ENCODE results near the gene HOOK1.
"Not testable (repeated sequence)": the region's sequence is repeated elsewhere in the genome, so short reads cannot be mapped to it uniquely, and the experiment has no call there.

HOOK1 gene

GRCh38 chr1:59901770-59902388 is 87.1 kb downstream of the HOOK1 start:
- TF ChIP-seq POLR2AphosphoS5 (IDR thresholded peaks at IDR 0.05; ENCODE audit: low read depth, low read length) = no peak
- no peak for TF ChIP-seq TAF1 (IDR thresholded peaks at IDR 0.05; ENCODE audit: borderline replicate concordance, low read depth, low read length)
- no peak for TF ChIP-seq POLR2A (IDR thresholded peaks at IDR 0.05; ENCODE audit: low read depth, low read length)
- DNase-seq (ENCODE audit: insufficient read length) (no peak), FAIRE-seq (no peak)

GRCh38 chr1:59903141-59903754 is 88.5 kb downstream of the HOOK1 start:
- TF ChIP-seq TAF1 (IDR thresholded peaks at IDR 0.05; ENCODE audit: borderline replicate concordance, low read depth, low read length) (no peak), POLR2AphosphoS5 (IDR thresholded peaks at IDR 0.05; ENCODE audit: low read depth, low read length) (no peak), POLR2A (IDR thresholded peaks at IDR 0.05; ENCODE audit: low read depth, low read length) (no peak)
- DNase-seq (ENCODE audit: insufficient read length) = peak; percentile 7
- FAIRE-seq = no peak

DNA sequence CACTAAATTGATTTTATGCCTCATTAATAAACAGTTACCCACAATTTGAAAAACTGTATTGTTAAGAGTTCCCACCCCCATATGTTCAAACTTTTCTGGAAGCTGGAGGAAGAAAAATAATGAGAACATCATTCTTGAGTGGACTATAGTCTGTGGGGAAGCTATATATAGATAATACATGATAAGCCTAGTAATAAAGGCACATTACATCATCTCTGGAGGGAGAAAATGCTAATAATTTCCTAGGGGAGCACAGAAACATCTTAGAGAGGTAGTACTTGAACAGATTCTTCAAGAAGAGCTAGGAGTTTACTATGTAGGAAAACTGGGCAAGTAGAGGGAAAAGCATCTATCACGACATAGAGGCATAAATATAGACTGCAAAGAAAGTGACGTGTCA is 92.2 kb downstream of the HOOK1 start:
- DNase-seq (ENCODE audit: insufficient read length) (no peak), FAIRE-seq (no peak)
- no peak for TF ChIP-seq POLR2A (IDR thresholded peaks at IDR 0.05; ENCODE audit: low read depth, low read length)
- no peak for TF ChIP-seq TAF1 (IDR thresholded peaks at IDR 0.05; ENCODE audit: borderline replicate concordance, low read depth, low read length)

DNA sequence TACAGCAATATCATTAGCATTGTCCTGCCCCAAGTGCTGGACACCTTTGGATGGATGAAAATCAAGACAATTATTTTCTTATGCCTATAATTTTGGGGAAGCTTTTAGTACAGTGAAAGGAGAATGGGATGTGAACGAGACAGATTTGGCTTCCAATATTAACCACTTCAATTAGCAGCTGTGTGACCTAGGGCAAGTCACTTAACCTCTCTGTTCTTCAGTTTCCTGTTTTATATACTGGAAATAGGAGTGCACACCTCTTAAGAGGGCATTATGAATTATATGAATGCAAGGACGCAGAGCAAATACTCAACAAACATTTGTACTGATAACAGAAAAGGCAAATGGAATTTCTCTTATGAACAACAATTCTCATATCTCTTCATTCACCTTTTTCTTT is 93.3 kb downstream of the HOOK1 start:
- DNase-seq (ENCODE audit: insufficient read length) (no peak), FAIRE-seq (no peak)
- TF ChIP-seq TAF1 (IDR thresholded peaks at IDR 0.05; ENCODE audit: borderline replicate concordance, low read depth, low read length) = no peak
- TF ChIP-seq POLR2A (IDR thresholded peaks at IDR 0.05; ENCODE audit: low read depth, low read length) = no peak
- no peak for TF ChIP-seq POLR2AphosphoS5 (IDR thresholded peaks at IDR 0.05; ENCODE audit: low read depth, low read length)

DNA sequence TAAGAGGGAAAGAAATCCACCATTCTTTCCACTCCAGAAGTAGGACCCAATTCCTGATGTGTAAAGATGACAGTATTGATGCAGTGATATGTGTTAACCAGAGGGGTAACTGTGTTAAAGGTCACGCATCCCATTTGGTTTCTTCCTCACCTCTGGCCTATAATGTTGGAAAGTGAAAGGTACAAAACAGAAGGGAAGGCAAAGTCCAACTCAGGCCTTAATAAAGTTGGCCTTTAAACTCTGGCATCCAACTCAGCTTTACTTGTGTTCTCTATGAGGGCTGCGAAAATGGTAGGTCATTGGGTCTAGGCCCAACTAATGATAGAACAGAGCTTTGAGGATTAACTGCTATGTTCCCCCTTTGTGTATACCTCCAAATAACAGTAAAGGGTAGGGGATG is 93.9 kb downstream of the HOOK1 start:
- DNase-seq (ENCODE audit: insufficient read length) = no peak
- TF ChIP-seq TAF1 (IDR thresholded peaks at IDR 0.05; ENCODE audit: borderline replicate concordance, low read depth, low read length) = no peak
- TF ChIP-seq POLR2A (IDR thresholded peaks at IDR 0.05; ENCODE audit: low read depth, low read length) = no peak
- no peak for TF ChIP-seq POLR2AphosphoS5 (IDR thresholded peaks at IDR 0.05; ENCODE audit: low read depth, low read length)
- no peak for FAIRE-seq

- not testable (repeated sequence) for FAIRE-seq; DNase-seq (ENCODE audit: insufficient read length)
Observed at GRCh38 chr1:59914791-59915286, 100.1 kb downstream of the HOOK1 start.

DNA sequence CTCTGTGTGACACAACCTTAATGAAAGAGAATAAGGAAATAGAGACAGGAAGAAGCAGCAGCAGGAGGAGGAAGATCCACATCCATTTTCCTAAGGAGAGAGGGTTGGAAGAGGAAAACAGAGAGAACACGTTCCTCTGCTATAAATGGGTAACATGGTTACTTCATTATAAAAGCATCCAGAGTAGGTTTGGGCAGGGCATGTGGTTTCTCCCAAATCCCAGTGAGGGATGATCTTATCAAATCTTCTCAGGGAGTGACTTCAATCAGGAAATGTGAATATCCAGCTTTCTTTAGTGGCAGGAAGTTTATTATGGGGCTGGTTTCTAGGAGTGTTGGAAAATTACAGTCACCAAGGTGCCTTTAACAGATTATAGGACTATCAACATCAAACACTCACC is 100.8 kb downstream of the HOOK1 start:
- DNase-seq (ENCODE audit: insufficient read length) (no peak), FAIRE-seq (no peak)
- TF ChIP-seq POLR2AphosphoS5 (IDR thresholded peaks at IDR 0.05; ENCODE audit: low read depth, low read length) = no peak
- TF ChIP-seq TAF1 (IDR thresholded peaks at IDR 0.05; ENCODE audit: borderline replicate concordance, low read depth, low read length) = no peak

- FAIRE-seq (no peak), DNase-seq (ENCODE audit: insufficient read length) (no peak)
- TF ChIP-seq POLR2A (IDR thresholded peaks at IDR 0.05; ENCODE audit: low read depth, low read length) (no peak), TAF1 (IDR thresholded peaks at IDR 0.05; ENCODE audit: borderline replicate concordance, low read depth, low read length) (no peak), POLR2AphosphoS5 (IDR thresholded peaks at IDR 0.05; ENCODE audit: low read depth, low read length) (no peak)
Observed at GRCh38 chr1:59917026-59917784, 102.5 kb downstream of the HOOK1 start.

GRCh38 chr1:59917785-59918180 is 103.0 kb downstream of the HOOK1 start:
- no peak for DNase-seq (ENCODE audit: insufficient read length)
- no peak for FAIRE-seq
- TF ChIP-seq POLR2A (IDR thresholded peaks at IDR 0.05; ENCODE audit: low read depth, low read length) (no peak), POLR2AphosphoS5 (IDR thresholded peaks at IDR 0.05; ENCODE audit: low read depth, low read length) (no peak), TAF1 (IDR thresholded peaks at IDR 0.05; ENCODE audit: borderline replicate concordance, low read depth, low read length) (no peak)

DNA sequence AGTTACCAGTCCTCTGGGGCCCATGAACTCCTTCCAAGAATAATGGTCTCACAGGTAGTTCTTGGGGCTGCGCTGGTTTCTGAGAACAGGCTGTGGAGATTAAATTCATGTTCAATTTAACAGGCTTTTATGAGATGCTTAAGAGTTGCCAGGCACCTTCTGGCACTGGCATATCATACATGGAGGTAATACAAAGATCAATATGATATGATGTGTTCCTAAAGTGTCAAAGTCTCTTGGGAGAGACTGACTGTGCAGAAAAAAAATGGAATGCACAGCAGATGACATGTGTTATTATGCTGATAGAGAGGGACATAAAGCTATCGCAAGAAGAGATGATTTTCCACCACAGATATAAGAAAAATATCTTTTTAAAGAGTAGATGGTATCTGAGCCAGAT is 105.0 kb downstream of the HOOK1 start:
- TF ChIP-seq POLR2AphosphoS5 (IDR thresholded peaks at IDR 0.05; ENCODE audit: low read depth, low read length) (no peak), POLR2A (IDR thresholded peaks at IDR 0.05; ENCODE audit: low read depth, low read length) (no peak), TAF1 (IDR thresholded peaks at IDR 0.05; ENCODE audit: borderline replicate concordance, low read depth, low read length) (no peak)
- DNase-seq (ENCODE audit: insufficient read length) (no peak), FAIRE-seq (no peak)

- not testable (repeated sequence) for DNase-seq (ENCODE audit: insufficient read length); FAIRE-seq
Observed at GRCh38 chr1:59921258-59921899, 106.6 kb downstream of the HOOK1 start.

DNA sequence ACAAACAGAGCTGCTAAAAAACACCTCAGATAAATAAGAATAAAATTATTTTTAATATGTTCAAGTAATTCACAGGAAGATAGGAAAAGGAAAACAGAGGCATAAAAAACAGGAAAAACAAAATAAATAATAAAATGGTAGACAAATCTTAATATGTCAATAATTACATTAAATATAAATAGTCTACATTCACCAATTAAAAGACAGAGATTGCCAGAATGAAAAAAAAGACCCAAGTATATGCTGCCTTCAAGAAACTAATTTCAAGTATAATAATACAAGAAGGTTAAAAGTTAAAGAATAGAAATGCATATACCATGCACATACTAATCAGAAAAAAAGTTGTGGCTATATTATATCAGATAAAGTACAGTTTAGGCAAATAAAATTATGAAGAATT is 109.9 kb downstream of the HOOK1 start:
- DNase-seq (ENCODE audit: insufficient read length) (no peak), FAIRE-seq (no peak)
- TF ChIP-seq POLR2AphosphoS5 (IDR thresholded peaks at IDR 0.05; ENCODE audit: low read depth, low read length) (no peak), TAF1 (IDR thresholded peaks at IDR 0.05; ENCODE audit: borderline replicate concordance, low read depth, low read length) (no peak), POLR2A (IDR thresholded peaks at IDR 0.05; ENCODE audit: low read depth, low read length) (no peak)

Measured in GM12892 (cell line).